ENCODE measurements around the gene PRPF40A.

PRPF40A gene

DNA sequence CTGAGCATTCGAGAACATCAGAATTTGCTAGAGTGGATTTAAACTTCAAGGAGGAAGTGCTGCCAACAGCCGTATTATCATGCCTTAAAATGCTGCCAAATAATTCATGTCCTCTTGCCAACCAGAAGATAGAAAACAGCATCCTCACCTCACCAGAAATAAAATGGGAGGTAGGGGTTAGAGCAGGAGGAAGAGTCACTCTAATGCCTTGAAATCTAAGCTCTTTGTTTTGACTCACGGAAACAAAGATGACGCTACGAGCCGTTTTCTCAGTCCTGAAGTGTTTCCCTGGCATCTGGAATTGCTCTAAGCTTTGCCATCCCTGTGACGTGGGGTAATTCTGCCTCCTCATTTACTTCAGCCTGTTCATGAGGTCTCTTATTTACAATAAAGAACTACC lies 97.1 kb downstream of the PRPF40A start:
- DNase-seq (ENCODE audit: low spot score), result no peak

GRCh38 chr2:152618193-152618564 lies 99.1 kb downstream of the PRPF40A start:
- DNase-seq (ENCODE audit: low spot score), result no peak
- no peak for TF ChIP-seq CTCF (IDR thresholded peaks at IDR 0.05; ENCODE audit: extremely low read depth, insufficient read depth, missing control alignments)
- in situ Hi-C loops (cut with MboI; ENCODE audit: low pct_unique_long_range_greater_than_20kb, low sequenced_read_pairs, unreplicated experiment), result no loop called here

More for the DNA sequence above, 97.1 kb downstream of the PRPF40A start:
- in situ Hi-C loops (cut with MboI; ENCODE audit: low pct_unique_long_range_greater_than_20kb, low sequenced_read_pairs, unreplicated experiment), result no loop called here
- TF ChIP-seq CTCF (IDR thresholded peaks at IDR 0.05; ENCODE audit: extremely low read depth, insufficient read depth, missing control alignments), result no peak

DNA sequence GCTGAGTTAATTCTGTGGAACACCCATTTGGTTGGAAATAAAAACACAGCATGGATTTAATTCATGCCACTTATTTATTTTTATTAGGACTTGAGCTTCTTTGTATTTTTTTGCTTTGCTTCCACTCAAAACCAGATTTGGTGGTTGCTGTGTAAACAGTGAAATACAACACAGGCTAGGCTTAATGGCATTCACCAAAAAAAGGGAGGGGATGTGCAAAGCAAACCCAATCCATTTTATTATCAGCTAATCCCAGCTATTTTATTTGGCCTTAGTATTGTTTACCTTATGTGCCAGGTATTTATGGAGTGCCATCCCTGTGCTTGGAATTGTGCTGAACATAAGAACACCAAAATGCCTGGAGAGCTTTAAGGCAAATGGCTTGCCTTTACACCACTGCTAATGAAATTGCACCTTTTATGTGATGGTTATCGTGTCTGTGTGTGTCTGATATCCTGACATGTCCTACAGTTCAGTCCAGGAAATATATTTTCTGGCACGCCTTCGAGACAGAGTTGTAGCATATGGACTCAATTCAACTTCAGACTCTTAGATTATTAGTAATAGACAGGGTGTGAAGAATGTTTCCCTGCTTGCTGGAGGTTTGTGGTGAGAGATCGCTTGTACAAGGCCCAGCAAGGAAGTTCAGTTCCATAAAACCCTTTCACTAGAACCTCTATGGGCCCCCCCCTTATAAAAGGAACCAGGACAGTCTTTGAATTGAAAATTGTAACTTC lies 99.6 kb downstream of the PRPF40A start:
- in situ Hi-C loops (cut with MboI; ENCODE audit: low pct_unique_long_range_greater_than_20kb, low sequenced_read_pairs, unreplicated experiment), result no loop called here
- TF ChIP-seq CTCF (IDR thresholded peaks at IDR 0.05; ENCODE audit: extremely low read depth, insufficient read depth, missing control alignments), result no peak
- no peak for DNase-seq (ENCODE audit: low spot score)

GRCh38 chr2:152615177-152615576 lies 102.1 kb downstream of the PRPF40A start:
- no peak for DNase-seq (ENCODE audit: low spot score)
- no peak for TF ChIP-seq CTCF (IDR thresholded peaks at IDR 0.05; ENCODE audit: extremely low read depth, insufficient read depth, missing control alignments)
- in situ Hi-C loops (cut with MboI; ENCODE audit: low pct_unique_long_range_greater_than_20kb, low sequenced_read_pairs, unreplicated experiment), result no loop called here

- no peak for DNase-seq (ENCODE audit: low spot score)
Measured at GRCh38 chr2:152613235-152613634, 104.0 kb downstream of the PRPF40A start.

GRCh38 chr2:152611458-152612231 lies 105.6 kb downstream of the PRPF40A start:
- DNase-seq (ENCODE audit: low spot score), result peak; percentile 40
- in situ Hi-C loops (cut with MboI; ENCODE audit: low pct_unique_long_range_greater_than_20kb, low sequenced_read_pairs, unreplicated experiment), result no loop called here
- no peak for TF ChIP-seq CTCF (IDR thresholded peaks at IDR 0.05; ENCODE audit: extremely low read depth, insufficient read depth, missing control alignments)

More at GRCh38 chr2:152613235-152613634, 104.0 kb downstream of the PRPF40A start:
- in situ Hi-C loops (cut with MboI; ENCODE audit: low pct_unique_long_range_greater_than_20kb, low sequenced_read_pairs, unreplicated experiment), result no loop called here
- no peak for TF ChIP-seq CTCF (IDR thresholded peaks at IDR 0.05; ENCODE audit: extremely low read depth, insufficient read depth, missing control alignments)
